ENCODE results near the gene TPX2. TPM values are rescaled to one million over a fixed set of nuclear protein-coding genes. Genes with fewer than 3 reads are reported as not detected.

The TPX2 gene
- total and polyA plus RNA-seq, 2 donors from 2014 or later = 0.47 to 1.4 TPM

GRCh38 chr20:31835977-31836852 lies 97.1 kb downstream of the TPX2 start:
- H3K9ac ChIP-seq (ENCODE audit: low read length in 3 of 3) = no peak overlapping the region
- intact Hi-C loops (cut with DNase I) = no loop called here
- no peaks in the 10 kb centered on the region for H3K9me3 ChIP-seq (ENCODE audit: control insufficient read depth in 2 of 3, insufficient read depth in 1 of 3, low read length in 3 of 3)
- FAIRE-seq = no peak
- no peaks in the 10 kb centered on the region for H3K27me3 ChIP-seq (ENCODE audit: control insufficient read depth, insufficient read depth, low read length)
- H3K4me1 ChIP-seq (ENCODE audit: control insufficient read depth in 2 of 3, insufficient read depth in 2 of 3, low read depth in 1 of 3, low read length in 3 of 3) = peaks cover 0 to 20% (median 6%) of the 10 kb centered on the region in 3 donors
- TF ChIP-seq CTCF (IDR thresholded peaks at IDR 0.05; ENCODE audit: borderline replicate concordance, extremely low read depth, insufficient read depth) = no peak
- H3K4me3 ChIP-seq (ENCODE audit: low read length in 3 of 3) = no peak overlapping the region
- H3K27ac ChIP-seq (ENCODE audit: low read depth in 2 of 2, low read length in 2 of 2) = no peak overlapping the region
- DNase-seq = peak in 3 of 5 donors; percentile 45 to 95 (median 46)
- H3K36me3 ChIP-seq (ENCODE audit: control insufficient read depth in 2 of 3, insufficient read depth in 3 of 3, low read length in 3 of 3) = no peaks in the 10 kb centered on the region

- DNase-seq (peak in 1 of 5 donors; percentile 56), FAIRE-seq (no peak)
- Histone ChIP-seq H3K9ac (ENCODE audit: low read length in 3 of 3) (no peak overlapping the region), H3K27me3 (ENCODE audit: control insufficient read depth, insufficient read depth, low read length) (no peaks in the 10 kb centered on the region), H3K27ac (ENCODE audit: low read depth in 2 of 2, low read length in 2 of 2) (peak overlapping the region in 1 of 2 donors; percentile 16), H3K4me3 (ENCODE audit: low read length in 3 of 3) (no peak overlapping the region), H3K9me3 (ENCODE audit: control insufficient read depth in 2 of 3, insufficient read depth in 1 of 3, low read length in 3 of 3) (no peaks in the 10 kb centered on the region), H3K4me1 (ENCODE audit: control insufficient read depth in 2 of 3, insufficient read depth in 2 of 3, low read depth in 1 of 3, low read length in 3 of 3) (peaks cover 0 to 23% (median 6%) of the 10 kb centered on the region in 3 donors), H3K36me3 (ENCODE audit: control insufficient read depth in 2 of 3, insufficient read depth in 3 of 3, low read length in 3 of 3) (no peaks in the 10 kb centered on the region)
- intact Hi-C loops (cut with DNase I) = no loop called here
- no peak for TF ChIP-seq CTCF (IDR thresholded peaks at IDR 0.05; ENCODE audit: borderline replicate concordance, extremely low read depth, insufficient read depth)
These were observed 97.9 kb downstream of the TPX2 start for GRCh38 chr20:31836853-31837608.

DNA sequence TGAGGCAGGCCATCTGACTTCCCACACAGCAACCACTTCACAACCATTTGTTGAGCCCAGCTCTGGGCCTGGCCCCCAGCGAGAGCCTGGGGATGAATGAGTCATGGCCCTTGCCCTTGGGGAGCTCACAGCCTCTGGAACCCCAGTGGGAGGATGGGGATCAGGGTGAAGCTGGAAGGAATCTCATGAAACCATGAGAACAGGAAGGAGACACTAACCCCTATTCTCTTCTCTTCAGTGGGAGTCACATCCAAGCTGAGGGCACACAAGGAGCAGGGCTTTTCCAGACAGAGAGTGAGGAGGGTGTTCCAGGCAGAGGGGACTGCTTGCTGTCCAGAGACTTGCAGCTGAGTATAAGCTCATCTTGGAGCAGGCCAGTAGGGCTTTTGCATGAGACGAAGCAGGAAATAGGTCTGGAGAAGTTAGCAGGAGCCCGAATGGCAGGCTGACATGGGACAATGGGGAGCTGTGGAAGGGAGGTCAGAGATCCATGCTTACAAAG lies 98.9 kb downstream of the TPX2 start:
- H3K9me3 ChIP-seq (ENCODE audit: control insufficient read depth in 2 of 3, insufficient read depth in 1 of 3, low read length in 3 of 3) = no peaks in the 10 kb centered on the region
- H3K4me3 ChIP-seq (ENCODE audit: low read length in 3 of 3) = no peak overlapping the region
- peak overlapping the region; percentile 48 to 53 for H3K27ac ChIP-seq (ENCODE audit: low read depth in 2 of 2, low read length in 2 of 2)
- no peaks in the 10 kb centered on the region for H3K27me3 ChIP-seq (ENCODE audit: control insufficient read depth, insufficient read depth, low read length)
- TF ChIP-seq CTCF (IDR thresholded peaks at IDR 0.05; ENCODE audit: borderline replicate concordance, extremely low read depth, insufficient read depth) = no peak
- intact Hi-C loops (cut with DNase I) = no loop called here
- no peak overlapping the region for H3K9ac ChIP-seq (ENCODE audit: low read length in 3 of 3)
- no peaks in the 10 kb centered on the region for H3K36me3 ChIP-seq (ENCODE audit: control insufficient read depth in 2 of 3, insufficient read depth in 3 of 3, low read length in 3 of 3)
- FAIRE-seq = no peak
- H3K4me1 ChIP-seq (ENCODE audit: control insufficient read depth in 2 of 3, insufficient read depth in 2 of 3, low read depth in 1 of 3, low read length in 3 of 3) = peaks cover 0 to 30% (median 6%) of the 10 kb centered on the region in 3 donors
- no peak for DNase-seq

All from kidney (tissue), 14 donors.